Loucy (cell line): Measurements from ENCODE around the gene PNPLA7.

Experiments used
- CTCF ChIP-seq: fragments of 200-600 bp; sonication (generic); conservative IDR thresholded peaks from 2 replicates; pipeline ENCODE4 v1.5.1; 2014; ENCODE audit warnings: mild to moderate bottlenecking, antibody characterized with exemption, low read length
- EZH2phosphoT487 ChIP-seq: fragments of 200-600 bp; IDR thresholded peaks from 2 replicates; pipeline ENCODE4 v1.6.1; 2018; ENCODE audit warnings: antibody characterized with exemption, mild to moderate bottlenecking, moderate library complexity, borderline replicate concordance

GRCh38 chr9:137590469-137591383 lies 40.5 kb upstream of the PNPLA7 start, which contains the start of gene ZMYND19:
- TF ChIP-seq CTCF (no peak), EZH2phosphoT487 (no peak)
